Stimulated activated CD8-positive, alpha-beta memory T cell treated with anti-CD3 and anti-CD28 coated beads, Interleukin-7, amount 100 ng/mL, for 1 hour (primary cell): ENCODE measurements around the gene COP1.
"Not testable (repeated sequence)": the region's sequence is repeated elsewhere in the genome, so short reads cannot be mapped to it uniquely, and the experiment has no call there.

Experiments
- DNase-seq, 2 donors: peaks; one replicate each; pipeline ENCODE4 v3.0.0-alpha.2; 2020; ENCODE audit warnings: low read depth in 2 of 2

The COP1 gene

DNA sequence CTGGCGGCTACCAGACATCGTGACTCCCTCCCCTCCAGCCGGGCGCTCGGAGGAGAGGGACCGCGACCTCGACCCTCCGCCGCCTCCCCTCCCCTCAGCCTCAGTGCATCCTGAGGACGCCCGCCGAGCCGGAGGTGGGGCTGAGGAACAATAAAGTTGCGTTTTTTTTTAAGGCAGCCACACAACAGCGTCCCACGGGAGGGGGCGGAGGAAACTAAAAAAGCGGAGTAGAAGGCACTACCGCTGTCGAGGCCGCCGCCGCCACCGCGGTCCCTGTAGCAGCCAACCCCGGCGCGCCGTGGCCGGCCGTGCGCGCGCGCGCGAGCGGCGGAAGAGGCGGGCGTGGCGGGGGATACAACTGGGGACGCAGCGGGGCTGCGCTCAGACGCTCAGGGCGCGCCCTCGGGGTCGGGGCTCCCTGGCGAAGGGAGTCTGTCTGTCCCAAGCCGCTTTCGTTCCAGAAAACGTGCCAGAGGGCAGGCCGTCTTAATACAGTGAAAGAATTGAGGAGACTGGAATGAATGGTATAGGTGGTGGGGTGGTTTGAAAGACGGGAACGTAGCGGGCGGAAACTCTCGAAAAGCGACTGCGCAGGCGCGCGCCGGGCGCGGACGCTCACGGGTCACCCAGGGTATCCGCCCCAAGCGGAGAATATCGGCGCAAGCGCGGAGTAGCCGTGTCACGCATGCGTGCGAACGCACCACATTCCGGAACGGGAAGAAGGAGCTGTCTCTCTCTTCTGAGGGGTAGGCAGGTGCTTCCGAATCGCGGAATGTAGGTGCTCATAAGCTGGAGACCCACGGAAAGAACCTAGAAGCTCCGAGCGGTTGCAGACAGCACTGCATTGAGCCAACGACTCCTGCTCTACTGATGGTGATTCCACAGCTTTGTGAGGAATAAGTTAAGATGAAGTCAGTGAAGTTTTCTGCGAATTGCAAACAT lies at the start of gene COP1:
Gene COP1, minus strand, starts transcription at position 326 of the 942 bp plus-strand sequence. Its CDS starts 308 bp downstream, at position 18.
- DNase-seq, result peak; percentile 94

- no peak for DNase-seq
Measured at GRCh38 chr1:176252191-176252590, 45.1 kb upstream of the COP1 start.

DNA sequence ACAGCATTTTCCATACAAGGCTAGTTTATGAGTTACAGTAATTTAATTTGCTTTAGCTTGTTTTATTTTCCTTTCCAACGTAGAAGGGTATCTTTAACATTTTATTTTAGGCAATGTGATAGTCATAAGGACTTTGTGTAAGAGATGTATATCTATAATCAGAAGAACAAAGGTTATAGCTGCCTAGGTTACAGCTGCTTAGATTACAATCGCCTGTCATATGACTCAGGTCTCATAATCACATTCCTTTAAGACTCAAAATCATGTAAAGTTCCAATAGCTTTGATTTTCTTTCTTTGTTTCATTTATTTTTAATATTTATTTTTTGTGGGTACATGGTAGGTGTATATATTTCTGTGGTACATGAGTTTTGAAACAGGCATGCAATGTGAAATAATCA lies 37.8 kb upstream of the COP1 start:
- no peak for DNase-seq

DNA sequence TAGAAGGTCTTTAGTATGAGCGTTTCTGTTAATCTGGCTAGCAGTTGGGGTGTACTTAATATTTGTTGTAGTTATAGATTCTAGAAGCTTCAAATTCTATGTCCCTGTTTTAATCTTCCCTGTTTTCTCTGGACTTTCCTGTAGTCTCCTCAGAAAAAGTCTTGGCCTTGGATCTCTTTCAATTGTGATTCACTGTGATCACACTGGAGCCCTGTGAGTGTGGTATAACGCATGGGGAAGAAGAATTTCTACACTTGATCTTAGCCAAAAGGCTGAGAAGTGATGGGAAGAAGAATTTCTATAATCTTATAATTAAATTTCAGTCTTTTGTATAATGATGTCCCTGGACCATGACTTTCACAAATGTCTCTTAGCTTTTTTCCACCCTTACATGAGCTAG lies 36.7 kb upstream of the COP1 start:
- no peak for DNase-seq

DNA sequence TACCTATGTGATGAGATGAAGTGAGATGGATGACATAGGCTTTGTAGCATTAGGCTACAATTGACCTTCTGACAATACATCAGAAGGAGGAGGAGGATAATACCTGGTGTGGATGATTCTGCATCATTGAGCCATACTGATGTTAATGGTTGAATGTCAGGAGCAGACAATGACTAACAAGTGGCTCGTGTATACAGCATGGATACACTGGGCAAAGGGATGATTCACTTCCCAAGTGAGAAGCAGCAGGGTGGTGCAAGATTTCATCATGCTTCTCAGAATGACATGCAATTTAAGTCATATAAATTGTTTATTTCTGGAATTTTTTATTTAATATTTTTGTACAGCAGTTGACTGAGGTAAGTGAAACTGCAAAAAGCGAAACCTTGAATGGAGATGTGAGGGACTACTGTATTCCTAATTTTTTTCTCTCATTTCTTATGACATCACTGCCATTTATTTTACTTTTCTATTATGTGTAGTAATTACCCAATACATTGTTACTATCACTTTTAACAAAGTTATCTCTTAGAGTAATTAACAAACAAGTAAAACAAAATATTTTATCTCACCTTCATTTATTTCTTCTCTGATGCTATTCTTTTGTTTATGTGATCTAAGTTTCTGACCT lies 34.4 kb upstream of the COP1 start:
- no peak for DNase-seq

DNA sequence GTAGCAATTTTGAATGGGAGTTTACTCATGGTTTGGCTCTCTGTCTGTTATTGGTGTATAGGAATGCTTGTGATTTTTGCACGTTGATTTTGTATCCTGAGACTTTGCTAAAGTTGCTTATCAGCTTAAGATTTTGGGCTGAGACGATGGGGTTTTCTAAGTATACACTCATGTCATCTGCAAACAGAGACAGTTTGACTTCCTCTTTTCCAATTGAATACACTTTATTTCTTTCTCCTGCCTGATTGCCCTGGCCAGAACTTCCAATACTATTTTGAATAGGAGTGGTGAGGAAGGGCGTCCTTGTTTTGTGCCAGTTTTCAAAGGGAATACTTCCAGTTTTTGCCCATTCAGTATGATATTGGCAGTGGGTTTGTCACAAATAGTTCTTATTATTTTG lies 26.6 kb upstream of the COP1 start:
- not testable (repeated sequence) for DNase-seq

GRCh38 chr1:176227579-176227978 lies 20.5 kb upstream of the COP1 start:
- no peak for DNase-seq

GRCh38 chr1:176225911-176226310 lies 18.8 kb upstream of the COP1 start:
- no peak for DNase-seq

DNA sequence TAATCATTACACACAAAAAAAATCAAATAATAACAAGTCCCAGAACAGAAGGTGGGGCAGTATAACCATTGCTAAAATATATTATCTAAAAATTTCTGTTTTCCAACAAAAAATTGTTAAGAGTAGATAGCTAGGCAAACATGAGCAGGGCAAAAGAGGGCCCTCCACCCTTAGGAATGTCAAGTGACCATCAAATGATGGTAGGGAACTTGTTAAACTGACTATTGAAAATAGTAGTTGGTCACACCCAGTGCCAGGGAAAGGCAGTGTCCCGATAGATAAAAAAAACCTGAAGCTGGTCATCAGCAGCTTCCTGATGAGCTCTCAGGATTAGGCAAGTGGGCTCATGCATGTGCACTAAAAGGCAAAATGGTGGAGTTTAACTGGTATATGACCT lies 18.4 kb upstream of the COP1 start:
- no peak for DNase-seq

DNA sequence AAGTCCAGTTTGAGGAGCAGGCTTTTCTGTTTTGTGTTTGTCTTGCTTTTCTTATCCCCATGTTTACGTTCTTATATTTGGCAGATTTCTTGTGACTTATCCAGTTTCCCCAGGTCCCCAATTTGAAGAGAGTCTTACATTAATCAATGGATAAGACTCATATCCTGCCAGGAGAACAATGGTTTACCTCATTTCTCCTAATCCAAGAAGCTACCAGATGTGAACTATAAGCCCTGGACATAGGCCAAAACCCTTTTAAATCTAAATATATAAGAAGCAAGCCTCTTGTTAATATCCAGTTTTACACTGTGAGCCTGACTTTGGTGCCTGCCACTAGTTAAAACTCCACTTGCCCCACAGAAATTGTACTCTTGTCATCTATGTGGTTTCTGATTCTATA lies 15.1 kb upstream of the COP1 start:
- no peak for DNase-seq

DNA sequence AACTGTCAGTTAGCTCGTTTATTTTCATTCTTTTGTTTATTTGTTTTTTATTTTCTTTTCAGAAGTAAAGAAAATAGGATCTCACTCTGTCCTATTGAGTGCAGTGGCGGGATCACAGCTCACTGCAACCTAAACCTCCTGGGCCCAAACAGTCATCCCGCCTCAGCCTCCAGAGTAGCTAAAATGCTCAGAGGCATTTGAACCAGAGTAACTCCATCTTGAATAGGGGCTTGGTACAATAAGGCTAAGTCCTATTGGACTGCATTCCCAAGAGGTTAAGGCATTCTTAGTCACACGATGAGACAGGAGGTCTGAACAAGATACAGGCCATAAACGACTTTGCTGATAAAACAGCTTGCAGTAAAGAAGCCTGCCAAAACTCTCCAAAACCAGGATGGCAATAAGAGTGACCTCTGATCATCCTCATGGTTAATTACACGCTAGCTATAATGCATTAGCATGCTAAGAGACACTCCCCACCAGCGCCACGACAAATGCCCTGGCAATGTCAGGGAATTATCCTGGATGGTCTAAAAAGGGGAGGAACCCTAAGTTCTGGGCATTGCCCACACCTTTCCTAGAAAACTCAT lies 13.1 kb upstream of the COP1 start:
- DNase-seq, result no peak

- no peak for DNase-seq
Measured at GRCh38 chr1:176217461-176218099, 10.5 kb upstream of the COP1 start.

DNA sequence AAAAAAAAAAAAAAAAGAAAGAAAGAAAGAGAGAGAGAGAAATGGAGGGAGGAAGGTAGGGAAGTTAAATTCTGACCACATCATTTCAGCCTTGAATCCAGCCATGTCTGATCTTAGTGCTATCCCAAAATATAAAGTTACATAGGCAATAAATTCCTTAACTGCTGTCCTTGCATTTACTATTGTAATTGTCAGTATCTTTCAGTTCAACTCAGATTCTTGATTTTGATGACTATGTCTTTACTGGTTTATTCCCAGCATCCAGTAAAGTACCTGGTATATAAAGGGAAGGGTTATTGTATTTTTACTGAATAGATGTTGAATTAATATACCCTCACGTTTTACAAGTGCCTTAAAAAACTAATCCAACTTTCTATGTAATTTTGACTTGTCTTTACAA lies 8.9 kb upstream of the COP1 start:
- no peak for DNase-seq

GRCh38 chr1:176211396-176212165 lies 4.5 kb upstream of the COP1 start:
- no peak for DNase-seq

GRCh38 chr1:176208034-176208433 lies 948 bp upstream of the COP1 start:
- no peak for DNase-seq

DNA sequence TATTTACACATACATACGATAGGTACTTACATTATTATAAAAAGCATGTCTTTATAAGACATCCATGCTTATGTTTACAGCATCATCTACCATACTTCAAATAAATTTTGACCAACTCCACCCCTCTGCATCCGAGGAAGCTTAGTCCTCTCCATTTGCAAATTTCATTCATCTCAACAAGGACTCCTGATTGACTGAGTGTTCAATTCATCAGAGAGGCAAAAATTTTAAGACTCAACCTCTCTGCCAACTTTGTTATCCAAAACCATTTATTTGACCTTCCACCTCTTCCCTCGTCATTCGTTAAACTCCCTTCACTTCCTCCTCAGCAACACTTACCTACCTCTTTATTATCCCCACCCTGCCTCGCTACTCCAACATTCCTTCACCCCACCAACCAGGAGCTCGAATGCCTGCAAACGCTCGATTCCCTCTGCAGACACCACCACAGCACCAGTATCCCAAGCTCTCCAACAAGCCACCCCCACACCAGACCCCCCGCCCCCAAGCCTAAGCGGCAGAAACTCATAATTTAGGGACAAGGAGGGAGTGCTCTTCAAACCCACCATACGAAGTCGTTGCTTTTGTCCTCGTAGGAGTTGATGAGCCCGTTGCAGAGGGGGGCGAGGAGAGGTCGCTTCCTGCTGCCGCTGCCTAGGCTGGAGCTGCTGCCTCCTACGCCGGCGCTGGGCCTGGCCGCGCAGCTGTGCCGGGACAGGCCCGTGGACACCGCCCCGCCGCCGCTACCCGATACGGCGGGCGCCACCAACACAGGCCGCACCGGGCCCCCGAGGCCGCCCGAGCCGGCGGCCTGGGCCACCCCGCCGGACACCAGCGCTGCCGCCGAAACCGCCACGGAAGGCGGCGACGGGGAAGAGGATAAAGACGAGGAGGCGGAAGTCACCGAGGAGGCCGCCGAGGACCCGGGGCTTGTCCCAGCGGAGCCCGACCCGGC lies 803 bp downstream of the COP1 start:
- DNase-seq, result peak in 1 of 2 donors; percentile 11

DNA sequence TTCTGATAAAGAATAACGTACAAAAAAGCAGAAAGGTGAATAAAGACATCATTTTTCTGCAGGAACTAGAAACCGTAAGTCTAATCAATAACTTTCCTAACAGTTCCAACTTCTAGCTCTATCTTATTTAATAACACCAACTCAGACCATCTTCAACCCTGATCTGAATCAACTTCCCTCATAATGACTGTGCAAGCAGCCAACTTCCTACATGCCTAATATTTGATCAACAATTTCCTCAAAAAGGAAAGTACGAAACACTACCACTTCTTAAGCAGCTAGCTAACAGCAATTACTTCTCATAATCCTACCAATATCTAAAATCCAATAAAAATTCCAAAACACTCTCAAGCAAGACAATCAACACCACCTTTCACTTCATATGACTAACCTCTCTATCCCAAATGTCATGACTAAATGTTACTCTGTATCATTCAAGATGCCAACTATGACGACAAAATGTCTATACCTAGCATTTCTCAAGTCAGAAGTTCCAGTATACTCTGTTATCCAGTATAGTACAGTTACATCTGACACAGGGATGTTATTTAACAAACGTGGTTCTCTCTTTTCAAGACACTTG lies 1.7 kb downstream of the COP1 start:
- DNase-seq, result no peak

DNA sequence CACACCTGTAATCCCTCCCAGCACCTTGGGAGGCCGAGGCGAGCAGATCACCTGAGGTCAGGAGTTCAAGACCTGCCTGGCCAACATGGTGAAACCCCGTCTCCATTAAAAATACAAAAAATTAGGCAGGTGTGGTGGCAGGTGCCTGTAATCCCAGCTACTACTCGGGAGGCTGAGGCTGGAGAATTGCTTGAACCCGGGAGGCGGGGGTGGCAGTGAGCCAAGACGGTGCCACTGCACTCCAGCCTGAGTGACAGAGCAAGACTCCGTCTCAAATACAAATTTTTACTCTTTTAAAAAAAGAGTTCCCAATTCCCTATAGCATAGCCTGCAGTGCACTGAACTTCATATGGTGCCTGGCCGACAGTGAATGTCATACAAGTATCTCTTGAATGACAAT lies 2.4 kb downstream of the COP1 start:
- not testable (repeated sequence) for DNase-seq

DNA sequence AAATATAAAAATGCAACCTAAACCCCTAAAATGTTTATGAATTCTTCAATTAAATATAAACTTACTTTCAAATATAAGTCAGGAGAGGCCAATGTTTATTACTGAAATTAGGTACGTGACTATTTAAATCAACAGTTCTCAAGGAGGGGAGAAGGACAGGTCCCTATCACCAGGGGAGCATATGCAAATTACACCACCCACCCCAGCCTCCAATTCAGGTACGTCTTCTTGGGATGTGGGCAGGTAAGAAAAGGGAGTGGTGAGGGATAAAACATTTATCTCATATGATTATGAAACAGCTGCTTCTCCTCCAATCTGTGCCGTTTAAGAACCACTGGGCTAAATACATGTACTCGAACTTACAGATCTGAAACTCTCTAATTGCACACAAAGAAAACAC lies 3.4 kb downstream of the COP1 start:
- DNase-seq, result no peak

GRCh38 chr1:176201568-176201967 lies 5.5 kb downstream of the COP1 start:
- no peak for DNase-seq
